CD4-positive, alpha-beta T cell treated with Interleukin-17A for 4 hours (primary cell): ENCODE results near the gene BRAF.
"Not testable (repeated sequence)": the region's sequence is repeated elsewhere in the genome, so short reads cannot be mapped to it uniquely, and the experiment has no call there.

Source experiments
- DNase-seq: peaks from one replicate; pipeline ENCODE4 v3.0.0-alpha.2; 2020; ENCODE audit warnings: mixed read lengths

The BRAF gene

DNA sequence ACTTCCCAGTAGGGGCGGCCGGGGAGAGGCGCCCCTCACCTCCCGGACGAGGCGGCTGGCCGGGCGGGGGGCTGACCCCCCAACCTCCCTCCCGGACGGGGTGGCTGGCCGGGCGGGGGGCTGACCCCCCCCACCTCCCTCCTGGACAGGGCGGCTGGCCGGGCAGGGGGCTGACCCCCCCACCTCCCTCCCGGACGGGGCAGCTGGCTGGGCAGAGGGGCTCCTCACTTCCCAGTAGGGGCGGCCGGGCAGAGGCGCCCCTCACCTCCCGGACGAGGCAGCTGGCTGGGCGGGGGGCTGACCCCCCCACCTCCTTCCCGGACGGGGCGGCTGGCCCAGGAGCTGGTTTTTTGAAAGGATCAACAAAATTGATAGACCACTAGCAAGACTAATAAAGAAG lies 161.6 kb downstream of the BRAF start:
- not testable (repeated sequence) for DNase-seq

- DNase-seq: not testable (repeated sequence)
These were observed 163.4 kb downstream of the BRAF start for GRCh38 chr7:140761375-140761774.

GRCh38 chr7:140754506-140754905 lies 170.2 kb downstream of the BRAF start:
- no peak for DNase-seq

DNA sequence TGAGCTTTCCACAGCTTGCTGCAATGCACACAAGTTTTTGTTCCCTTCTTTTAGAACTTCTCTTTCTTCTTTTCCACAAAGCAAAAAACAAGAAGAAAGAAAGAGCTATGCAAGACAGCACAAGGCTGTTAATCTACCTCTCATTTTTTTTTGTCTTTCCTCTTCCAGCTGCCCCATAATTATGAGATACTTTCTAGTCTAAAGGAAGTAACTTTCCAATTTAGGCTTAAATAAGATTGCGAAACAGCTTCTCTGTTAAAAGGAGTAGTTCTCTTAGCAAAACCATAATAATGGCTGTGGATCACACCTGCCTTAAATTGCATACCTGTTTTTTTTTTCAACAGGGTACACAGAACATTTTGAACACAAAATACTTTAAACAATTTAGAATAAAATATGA lies 172.2 kb downstream of the BRAF start:
- DNase-seq: no peak

- DNase-seq: no peak
These were observed 178.0 kb downstream of the BRAF start for GRCh38 chr7:140746751-140747150.

DNA sequence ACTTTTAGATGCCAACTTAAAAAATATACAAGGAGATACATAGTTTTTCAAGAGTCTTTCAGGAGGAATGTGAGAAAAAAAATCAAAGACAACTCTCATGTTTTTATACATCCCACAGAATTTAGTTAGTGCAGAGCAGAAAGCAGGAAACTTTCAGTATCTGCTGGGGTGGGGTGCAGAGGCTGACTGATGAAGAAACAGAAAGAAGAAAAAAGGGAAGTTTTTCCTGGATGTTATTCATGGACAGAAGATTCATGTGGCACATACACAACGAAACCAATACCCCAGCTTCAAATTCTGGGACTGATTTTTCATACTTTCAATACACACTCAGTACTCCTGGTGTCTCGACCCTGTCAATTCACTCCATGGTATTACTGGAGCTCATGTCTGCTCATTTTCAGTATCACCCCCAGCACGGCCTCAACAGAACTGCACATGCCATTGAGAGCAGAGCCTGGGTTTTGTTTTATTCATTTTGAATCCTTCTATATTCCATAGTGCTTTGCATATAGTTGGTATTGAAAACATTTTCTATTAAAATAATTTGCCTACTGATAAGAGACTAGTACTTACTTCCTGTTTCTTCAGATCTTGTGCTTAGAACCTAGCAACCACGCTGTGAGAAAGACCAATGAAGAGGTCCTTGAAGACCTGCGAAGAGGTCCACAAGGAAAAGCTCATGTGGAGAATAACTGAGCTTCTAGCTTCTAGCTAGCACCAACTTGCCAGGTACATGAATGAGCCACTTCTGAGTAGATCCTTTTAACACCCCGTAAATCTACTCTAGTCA lies 179.3 kb downstream of the BRAF start:
- DNase-seq: no peak

DNA sequence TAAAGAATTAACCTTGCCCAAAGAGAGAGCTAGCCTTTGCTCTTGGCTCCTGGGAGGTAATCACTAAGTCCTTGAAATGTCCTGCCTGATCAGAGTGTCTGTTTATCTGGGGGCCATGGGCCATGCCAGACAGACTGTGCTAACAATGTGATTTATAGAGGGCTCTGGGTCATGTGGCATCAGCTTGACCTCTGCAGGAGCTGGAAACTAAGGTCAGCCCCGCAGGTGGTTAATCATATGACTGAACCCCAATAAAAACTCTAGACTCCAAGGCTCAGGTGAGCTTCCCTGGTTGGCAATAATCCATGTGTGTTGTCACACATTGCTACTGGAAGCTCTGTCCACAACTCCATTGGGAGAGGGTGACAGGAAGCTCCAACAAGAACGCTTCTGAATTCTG lies 180.7 kb downstream of the BRAF start:
- DNase-seq: no peak

DNA sequence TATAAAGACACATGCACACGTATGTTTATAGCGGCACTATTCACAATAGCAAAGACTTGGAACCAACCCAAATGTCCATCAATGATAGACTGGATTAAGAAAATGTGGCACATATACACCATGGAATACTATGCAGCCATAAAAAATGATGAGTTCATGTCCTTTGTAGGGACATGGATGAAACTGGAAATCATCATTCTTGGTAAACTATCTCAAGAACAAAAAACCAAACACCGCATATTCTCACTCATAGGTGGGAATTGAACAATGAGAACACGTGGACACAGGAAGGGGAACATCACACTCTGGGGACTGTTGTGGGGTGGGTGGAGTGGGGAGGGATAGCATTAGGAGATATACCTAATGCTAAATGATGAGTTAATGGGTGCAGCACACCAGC lies 181.5 kb downstream of the BRAF start:
- not testable (repeated sequence) for DNase-seq

GRCh38 chr7:140738280-140738679 lies 186.4 kb downstream of the BRAF start:
- DNase-seq: no peak

GRCh38 chr7:140734729-140735128 lies 190.0 kb downstream of the BRAF start:
- no peak for DNase-seq

DNA sequence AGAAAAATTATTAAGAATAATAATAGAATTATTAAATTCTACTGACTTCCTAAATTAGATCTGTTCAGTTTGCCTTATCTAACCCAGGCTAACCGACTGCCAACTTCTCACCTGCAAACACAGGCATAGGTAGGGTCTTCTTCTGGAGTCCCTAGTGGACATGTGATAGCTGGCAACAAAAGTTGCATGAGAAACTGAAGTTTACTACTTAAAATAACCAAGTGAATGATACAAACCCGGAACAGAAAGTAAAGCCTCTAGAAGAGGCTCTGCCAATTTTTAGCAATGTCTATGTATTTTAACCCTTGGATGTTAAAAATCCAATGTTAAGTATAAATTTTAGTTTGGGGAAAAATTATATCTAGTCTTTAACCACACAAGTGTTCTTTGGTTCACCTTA lies 190.6 kb downstream of the BRAF start:
- DNase-seq: no peak

GRCh38 chr7:140732416-140732815 lies 192.3 kb downstream of the BRAF start:
- no peak for DNase-seq

DNA sequence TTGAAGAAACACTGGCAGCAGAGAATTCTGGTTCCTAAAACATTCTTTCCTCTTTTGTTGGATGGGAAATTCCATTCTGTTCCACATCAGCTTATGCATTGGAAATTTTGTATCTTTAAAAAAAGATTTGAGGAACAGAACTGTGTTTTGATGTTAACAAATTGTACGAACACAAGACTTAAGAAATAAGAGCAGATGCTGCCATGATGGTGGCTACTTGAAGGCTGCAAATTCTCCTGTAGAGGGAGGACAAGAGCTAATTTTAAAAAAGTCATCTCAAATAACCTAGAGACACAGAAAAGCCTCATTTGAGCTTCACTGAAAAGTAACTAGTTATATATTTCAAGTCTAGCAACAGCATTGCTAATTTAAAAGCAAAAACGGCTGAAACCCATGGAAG lies 198.4 kb downstream of the BRAF start:
- DNase-seq: no peak

DNA sequence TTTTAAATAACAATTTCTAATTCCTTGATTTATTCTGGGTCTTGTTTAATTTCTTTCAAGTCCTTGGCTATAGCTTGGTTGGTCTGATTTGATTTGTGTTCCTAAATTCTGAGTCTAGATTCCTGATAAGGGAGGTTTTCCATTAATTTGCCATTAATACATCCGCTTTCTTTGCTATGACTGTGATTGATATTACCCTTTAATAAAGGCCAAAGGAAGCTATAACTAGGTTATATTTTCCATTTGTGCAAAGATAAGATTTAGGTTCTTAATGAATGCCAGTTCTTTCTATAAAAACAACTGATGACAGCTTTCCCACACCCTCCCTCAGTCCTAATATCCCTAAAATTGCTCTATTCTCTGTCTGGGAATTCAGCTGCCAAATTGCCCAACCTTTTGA lies 200.0 kb downstream of the BRAF start:
- DNase-seq: no peak

DNA sequence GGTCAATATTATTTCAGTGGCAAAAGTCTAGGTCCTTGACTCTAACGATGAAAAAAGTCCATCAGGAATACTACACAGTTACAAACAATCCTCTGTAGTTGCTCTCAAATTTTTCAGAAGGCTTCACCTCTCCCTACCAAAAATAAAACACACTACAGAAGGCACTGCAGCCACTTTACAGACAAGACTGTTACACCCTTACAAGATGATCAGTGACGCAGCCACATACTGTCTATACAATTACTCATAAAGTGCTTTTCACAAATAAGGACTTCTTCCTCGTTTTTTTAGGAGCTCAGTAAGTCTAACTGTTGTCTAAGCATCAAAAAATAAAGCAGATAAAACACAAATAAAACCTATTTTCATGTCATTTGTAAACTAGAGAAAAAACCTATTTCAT lies 201.2 kb downstream of the BRAF start:
- peak; percentile 10 for DNase-seq

- DNase-seq: peak; percentile 70
These were observed 201.7 kb downstream of the BRAF start for GRCh38 chr7:140723006-140723405.

DNA sequence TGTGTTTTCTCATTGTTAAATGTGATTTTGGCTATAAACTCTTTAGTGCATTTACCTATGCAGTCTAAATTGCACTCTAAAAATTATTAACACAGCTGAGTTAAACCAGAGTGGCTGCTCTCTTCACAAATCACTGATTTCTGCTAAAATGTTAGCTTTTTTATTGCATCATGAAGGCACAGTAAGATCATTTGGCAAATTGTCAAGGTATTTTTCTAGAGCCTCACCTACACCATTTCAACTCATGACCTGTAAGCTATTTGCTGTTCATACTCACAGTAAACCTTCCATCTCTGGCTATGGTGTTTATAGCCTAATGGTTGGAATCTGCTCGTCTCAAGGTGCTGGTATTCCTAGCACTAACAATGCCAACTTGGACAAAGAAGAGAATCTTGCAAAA lies 202.5 kb downstream of the BRAF start:
- DNase-seq: no peak

DNA sequence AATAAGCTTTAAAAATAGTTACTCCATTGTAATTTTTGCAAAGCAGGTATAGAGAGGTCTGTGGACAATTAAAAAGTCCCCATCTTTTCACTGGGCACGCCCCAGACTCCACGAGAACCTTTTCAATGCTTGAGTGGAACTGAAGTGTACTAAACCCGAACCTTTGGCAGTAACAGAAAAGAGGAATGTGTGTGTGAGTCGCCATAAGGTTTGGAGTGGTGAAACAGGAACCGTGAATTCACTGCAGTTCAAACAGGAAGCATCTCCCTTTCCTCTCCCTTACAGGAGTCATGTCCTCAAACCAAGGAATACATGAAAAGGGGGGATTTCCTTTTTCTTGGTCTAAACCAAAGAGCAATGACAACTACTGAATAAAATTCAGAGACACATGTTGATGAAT lies 205.0 kb downstream of the BRAF start:
- no peak for DNase-seq

- no peak for DNase-seq
These were observed 210.2 kb downstream of the BRAF start for GRCh38 chr7:140714331-140715040.

- DNase-seq: not testable (repeated sequence)
These were observed 212.3 kb downstream of the BRAF start for GRCh38 chr7:140712392-140712791.

DNA sequence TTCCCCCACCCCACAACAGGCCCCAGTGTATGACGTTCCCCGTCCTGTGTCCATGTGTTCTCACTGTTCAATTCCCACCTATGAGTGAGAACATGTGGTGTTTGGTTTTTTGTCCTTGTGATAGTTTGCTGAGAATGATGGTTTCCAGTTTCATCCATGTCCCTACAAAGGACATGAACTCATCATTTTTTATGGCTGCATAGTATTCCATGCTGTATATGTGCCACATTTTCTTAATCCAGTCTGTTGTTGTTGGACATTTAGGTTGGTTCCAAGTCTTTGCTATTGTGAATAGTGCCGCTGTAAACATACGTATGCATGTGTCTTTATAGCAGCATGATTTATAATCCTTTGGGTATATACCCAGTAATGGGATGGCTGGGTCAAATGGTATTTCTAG lies 216.0 kb downstream of the BRAF start:
- not testable (repeated sequence) for DNase-seq

GRCh38 chr7:140707132-140707531 lies 217.6 kb downstream of the BRAF start:
- DNase-seq: no peak

GRCh38 chr7:140704205-140704604 lies 220.5 kb downstream of the BRAF start:
- no peak for DNase-seq

- no peak for DNase-seq
These were observed 222.0 kb downstream of the BRAF start for GRCh38 chr7:140702774-140703173.

DNA sequence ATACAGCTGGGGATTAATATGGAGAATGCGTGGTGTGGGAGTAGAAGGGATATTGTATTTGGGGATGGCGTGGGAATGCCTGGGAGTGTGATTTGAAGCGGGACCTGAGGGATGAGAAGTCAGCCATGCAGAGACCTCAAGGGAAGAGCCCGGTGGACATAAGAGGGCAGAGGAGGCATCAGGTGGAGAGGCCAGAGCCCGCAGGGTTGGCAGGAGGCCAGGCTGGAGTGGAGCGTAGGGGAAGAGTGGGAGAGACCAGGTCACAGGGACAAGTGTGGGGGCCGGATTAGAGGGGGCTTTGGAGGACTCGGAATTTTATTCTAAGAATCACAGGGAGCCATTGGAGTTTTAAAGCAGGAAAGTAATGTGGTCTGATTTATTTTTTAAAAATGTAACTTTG lies 226.3 kb downstream of the BRAF start:
- no peak for DNase-seq
